ENCODE measurements around the gene LTB4R2.
"Not testable (repeated sequence)": the region's sequence is repeated elsewhere in the genome, so short reads cannot be mapped to it uniquely, and the experiment has no call there.

Gene LTB4R2

DNA sequence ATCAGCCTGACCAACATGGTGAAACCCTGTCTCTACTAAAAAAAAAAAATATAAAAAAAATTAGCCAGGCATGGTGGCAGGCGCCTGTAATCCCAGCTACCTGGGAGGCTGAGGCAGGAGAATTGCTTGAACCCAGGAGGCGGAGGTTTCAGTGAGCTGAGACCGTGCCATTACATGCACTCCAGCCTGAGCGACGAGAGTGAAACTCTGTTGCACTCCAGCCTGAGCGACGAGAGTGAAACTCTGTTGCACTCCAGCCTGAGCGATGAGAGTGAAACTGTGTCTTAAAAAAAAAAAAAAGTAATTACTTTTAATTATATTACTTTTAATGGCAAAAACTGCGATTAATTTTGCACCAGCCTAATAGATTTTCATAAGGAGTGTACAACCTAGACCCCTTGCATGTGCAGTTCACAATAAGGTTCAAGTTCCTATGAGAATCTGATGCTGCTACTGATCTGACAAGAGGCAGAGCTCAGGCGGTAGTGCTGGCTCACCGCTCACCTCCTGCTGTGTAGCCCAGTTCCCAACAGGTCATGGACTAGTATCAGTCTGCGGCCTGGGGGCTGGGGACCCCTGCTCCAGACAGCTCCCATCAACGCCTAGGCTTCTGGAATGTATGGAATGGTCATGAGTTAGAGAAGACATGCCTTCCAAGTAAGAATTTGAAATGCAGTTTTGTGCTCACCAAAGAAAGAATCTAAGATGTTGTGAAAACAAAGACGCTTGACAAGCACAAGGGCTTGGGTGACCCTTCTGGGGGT is 11.5 kb downstream of the LTB4R2 start:
- no peak for DNase-seq (ENCODE audit: low spot score)

DNA sequence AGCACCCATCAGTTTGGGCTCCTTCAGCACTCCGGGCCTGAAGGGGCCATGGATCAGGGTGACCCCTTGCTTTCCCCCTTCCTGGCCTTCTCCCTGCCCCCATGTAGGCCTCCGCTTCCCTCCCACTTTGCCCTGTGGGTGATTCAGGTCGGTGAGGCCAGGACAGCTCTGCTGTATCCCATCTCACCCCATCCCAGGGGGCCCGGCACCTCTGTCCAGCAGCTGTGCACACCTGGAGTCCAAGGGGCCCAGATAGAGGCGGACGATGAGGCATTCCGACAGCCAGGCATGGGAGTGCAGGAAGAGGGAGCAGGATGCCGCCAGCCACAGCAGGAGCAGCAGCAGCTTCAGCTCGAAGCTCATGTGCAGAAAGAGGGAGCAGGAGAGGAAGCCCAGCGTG is 12.7 kb downstream of the LTB4R2 start:
- DNase-seq (ENCODE audit: low spot score), result no peak

GRCh38 chr14:24323341-24323740 is 13.4 kb downstream of the LTB4R2 start:
- DNase-seq (ENCODE audit: low spot score), result no peak

GRCh38 chr14:24324024-24324423 is 14.1 kb downstream of the LTB4R2 start:
- DNase-seq (ENCODE audit: low spot score), result no peak

DNA sequence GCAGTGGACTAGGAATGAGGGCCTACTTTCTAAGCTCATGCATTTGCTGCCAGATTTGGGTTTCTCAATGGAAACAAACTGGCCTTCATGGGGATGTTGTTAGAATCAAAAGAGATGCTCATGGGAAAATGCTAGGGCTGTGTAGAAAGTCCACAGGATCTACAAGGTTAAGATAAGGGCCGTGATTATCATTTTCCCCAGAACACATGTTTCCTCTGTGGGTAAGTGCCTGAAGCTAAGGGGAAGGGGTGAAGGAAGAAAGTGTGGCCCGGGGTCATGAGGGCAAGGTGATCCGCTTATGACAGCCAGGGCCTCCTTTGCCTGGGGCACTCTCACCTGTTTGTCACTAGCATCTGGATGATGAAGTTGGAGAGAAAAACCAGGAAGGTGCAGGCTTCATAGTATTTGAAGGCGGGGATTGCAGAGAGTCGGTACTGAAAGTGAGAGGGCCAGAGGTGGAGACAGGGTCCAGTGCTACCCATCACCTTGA is 15.1 kb downstream of the LTB4R2 start:
- DNase-seq (ENCODE audit: low spot score), result no peak

GRCh38 chr14:24325963-24326362 is 16.0 kb downstream of the LTB4R2 start:
- no peak for DNase-seq (ENCODE audit: low spot score)

- DNase-seq (ENCODE audit: low spot score), result no peak
These were observed 17.4 kb downstream of the LTB4R2 start for GRCh38 chr14:24327303-24327702.

GRCh38 chr14:24327914-24328313 is 18.0 kb downstream of the LTB4R2 start:
- not testable (repeated sequence) for DNase-seq (ENCODE audit: low spot score)

- DNase-seq (ENCODE audit: low spot score), result no peak
These were observed 19.2 kb downstream of the LTB4R2 start for GRCh38 chr14:24329073-24329663.

- DNase-seq (ENCODE audit: low spot score), result no peak
These were observed 19.8 kb downstream of the LTB4R2 start for GRCh38 chr14:24329736-24330135.

GRCh38 chr14:24330973-24331674 is 21.2 kb downstream of the LTB4R2 start:
- DNase-seq (ENCODE audit: low spot score), result no peak

- no peak for DNase-seq (ENCODE audit: low spot score)
These were observed 21.9 kb downstream of the LTB4R2 start for GRCh38 chr14:24331731-24332267.

DNA sequence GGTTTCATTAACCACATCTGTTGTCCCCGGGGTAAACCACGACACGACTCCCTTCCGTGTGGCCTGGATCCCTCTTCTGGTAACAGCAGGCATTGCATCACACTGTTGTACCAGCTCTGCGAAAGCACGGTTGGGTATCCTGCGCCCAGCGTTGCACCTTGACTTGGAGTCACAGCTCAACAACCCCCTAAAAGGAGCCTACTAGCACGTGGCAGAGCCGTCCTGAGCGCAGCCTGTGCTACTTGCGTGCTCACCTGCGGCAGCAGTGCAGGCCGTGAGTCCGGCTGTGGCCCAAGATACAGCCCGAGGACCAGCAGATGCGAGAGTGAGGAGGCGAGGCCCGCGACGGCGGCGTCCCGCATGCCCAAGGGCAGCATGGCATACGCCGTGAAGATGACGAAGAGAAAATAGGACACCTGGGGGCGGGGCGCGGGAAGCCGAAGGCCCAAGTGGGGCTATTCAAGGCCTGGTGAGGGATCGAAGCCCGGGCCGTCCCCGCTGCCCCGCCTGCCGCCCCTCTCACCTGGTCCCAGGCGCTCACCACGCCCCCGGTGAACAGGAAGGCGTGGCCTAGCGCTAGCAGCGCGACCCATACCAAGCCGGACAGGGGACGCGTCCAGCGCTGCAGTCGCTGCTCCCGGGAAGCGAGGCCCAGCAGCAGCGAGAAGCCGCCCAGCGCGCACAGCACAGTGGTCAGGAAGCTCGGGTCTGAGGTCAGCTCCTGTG is 22.5 kb downstream of the LTB4R2 start:
- peak; percentile 86 for DNase-seq (ENCODE audit: low spot score)

DNA sequence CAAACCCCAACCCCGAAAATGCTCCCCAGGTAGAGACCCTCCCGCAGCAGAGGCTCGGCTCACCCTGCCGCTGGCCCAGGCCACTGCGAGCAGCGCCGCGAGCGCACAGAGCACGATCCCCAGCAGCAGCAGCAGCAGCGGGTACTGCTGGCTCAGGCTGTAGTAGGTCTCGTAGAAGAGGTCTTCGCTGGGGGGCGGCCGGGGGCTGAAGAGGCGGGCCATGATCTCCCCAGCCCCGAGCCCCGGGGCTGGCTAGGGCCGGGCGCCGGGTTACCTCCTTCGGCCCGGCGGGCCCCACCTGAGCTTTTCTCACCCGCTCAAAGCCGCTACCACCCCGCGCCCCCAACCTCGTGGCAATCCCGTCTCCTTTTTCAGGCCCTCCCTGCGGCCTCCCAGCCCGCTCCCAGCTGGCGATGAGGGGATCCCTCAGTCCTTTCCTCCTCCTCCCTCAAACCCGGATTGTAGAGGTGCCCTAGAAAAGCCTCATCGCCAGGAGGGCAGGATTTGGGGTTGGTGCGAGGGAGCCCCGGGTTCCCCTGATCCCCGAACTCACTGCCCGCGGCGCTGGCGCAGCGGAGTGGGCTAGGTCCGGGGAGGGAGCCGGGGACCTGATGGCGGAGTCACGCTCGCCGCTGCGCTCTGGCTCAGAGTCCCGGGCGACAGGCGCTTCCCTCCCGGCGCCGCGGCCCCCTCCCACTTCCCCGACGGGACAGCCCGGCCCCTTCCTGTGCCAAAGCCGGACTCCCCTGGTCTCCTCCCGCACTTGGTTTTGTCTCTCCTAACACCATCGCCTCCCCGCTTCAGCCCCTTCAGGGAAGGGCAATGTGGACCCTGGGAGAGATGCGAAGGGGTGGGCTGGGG is 24.7 kb downstream of the LTB4R2 start, which contains the start of gene ADCY4:
ADCY4 (minus strand) TSS at position 641 of the 861 bp plus-strand sequence; CDS start at position 222, 419 bp downstream.
- DNase-seq (ENCODE audit: low spot score), result peak; percentile 52

DNA sequence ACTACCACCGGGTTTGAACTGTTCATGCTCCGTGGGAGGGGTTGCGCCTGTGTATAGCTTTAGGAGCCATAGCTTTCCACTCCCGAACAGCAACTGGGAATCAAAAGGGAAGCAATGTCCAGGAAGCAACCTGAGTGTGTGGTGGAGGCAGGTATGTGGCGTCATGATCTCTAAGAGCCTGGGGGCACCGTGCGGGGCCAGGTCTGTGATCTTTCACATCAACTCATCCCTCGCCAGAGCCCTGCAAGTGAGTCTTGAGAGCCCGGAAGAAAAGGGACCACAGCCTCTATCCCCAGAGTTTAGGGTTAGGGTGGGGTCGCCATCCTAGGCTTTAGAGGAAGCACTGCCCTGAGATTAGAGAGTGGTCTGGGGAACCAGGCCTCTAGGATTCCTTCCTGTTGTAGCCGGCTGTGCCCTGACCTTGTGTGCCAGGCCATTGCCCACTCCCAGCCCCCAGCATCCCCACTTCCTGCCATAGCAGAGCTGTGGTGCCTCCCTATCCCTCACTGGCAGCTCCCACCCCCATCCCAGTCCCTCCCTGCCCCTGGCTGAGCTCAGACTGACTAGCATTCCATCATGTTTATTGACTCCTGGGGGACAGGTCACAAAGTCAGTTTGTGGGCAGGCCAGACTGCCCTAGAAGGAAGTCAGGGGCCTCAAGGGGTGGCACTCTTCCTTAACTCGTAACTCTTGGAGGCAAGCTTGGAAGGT is 25.7 kb downstream of the LTB4R2 start:
- DNase-seq (ENCODE audit: low spot score), result no peak

DNA sequence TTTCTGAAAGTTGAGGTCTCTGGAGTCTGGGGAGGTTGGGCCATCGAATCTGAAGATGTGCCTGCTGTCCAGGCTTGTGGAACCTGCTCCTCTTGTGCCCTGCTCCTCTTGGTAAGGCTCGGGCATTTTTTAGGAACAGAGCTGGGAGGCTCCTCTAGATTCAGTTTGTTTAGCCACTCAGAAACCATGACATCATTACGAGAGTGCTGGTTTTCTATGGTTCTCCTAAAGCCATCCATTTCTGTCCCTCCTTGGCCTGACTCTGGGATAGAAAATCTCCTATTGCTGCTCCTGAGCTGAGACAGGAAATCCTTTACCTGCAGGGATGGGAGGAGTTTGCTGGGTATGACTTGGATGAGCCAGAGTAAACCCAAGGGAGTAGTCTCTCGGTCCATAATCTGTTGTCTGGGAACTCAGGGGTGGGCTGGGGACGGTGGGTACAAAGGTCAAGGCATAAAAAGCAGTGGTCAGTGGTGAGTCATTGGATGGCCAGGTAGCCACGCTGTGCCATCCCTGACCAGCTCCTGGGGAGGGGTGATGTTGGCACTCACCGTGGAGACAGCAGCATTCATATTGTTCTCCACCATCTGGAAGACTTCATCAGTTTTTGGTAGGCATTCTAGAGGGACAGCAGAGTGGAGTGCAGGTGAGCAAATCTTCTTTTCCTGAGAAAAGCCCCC is 27.3 kb downstream of the LTB4R2 start:
- DNase-seq (ENCODE audit: low spot score), result no peak

- DNase-seq (ENCODE audit: low spot score), result no peak
These were observed 27.9 kb downstream of the LTB4R2 start for GRCh38 chr14:24337824-24338175.

DNA sequence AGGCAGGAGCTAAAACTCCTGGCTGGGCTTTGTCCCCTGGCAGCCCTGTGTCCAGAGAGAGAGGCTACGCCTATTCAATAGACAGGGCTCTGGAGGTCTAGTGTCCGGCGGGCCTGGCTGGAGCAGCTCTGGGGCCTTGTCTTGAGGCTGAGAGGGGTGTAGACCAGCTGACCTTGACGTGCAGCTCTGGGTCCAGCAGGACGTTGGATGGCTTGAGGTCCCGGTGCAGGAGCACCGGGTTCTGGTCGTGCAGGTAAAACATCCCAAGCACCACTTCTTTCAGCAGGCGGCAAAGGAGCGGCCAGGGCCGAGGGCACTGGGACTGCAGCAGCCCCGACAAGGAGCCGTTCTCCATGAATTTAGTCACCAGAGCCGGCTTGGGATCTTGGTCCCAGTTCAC is 28.9 kb downstream of the LTB4R2 start:
- no peak for DNase-seq (ENCODE audit: low spot score)

DNA sequence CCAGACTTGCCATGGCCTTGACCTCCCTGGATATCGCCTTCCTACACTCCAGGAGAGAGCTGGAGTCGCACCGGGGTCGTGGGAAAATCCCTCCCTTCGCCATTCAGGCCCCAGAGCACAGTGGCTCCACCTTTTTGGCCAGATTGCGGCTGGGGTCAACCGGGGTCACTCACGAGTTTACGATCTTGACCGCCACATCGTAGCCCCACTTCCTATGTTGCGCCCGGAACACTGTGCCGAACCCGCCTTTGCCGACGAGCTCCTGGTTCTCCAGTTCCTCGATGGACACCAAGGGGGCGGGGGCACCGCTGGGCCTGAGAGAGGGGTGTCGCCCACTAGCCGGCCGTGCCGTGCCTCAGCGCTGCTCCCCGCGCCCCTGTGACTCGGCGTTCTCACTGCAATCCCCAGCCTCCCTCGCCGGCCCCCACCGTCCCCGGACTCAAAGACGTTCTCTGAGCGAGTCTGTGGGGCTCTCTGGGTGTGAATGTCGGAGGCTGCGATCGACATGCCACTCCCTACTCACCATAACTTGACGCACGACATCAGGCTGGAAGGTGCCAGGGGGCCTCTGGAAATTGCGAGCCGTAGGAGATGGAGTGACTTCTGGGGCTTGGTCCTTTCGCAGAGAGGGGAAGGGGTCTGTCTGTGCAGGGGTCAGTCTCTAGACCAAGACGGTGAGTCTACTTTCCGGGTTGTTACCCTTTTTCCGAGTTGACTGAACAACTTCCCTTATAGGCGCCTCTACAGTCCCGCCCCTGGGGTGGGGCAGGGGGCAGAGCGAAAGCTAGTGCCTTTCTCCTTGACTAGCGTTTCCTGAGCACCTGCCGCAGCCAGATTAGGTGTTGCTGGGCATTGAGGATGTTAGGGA is 29.6 kb downstream of the LTB4R2 start, which contains the start of gene RIPK3:
RIPK3 (minus strand) TSS at position 708 of the 868 bp plus-strand sequence; CDS start at position 543, 165 bp downstream.
- peak; percentile 54 for DNase-seq (ENCODE audit: low spot score)
